C4-2B (cell line): ENCODE measurements around the gene UBTD2.

ENCODE experiments used
- CTCF ChIP-seq: fragments of 450-650 bp; conservative IDR thresholded peaks from 2 replicates; pipeline ENCODE4 v1.5.1; 2017; ENCODE audit warnings: mild to moderate bottlenecking
- ZFX ChIP-seq: fragments of 450-650 bp; IDR thresholded peaks from 2 replicates; pipeline ENCODE4 v1.6.1; 2017

- TF ChIP-seq CTCF (peak; percentile 76), ZFX (no peak)
Observed at GRCh38 chr5:172188893-172189692, 94.5 kb downstream of the UBTD2 start.
